Uterus (tissue), 4 donors: Measurements from ENCODE around the gene WNT6. TPM values are rescaled to one million over a fixed set of nuclear protein-coding genes. Genes with fewer than 3 reads are reported as not detected.

Experiments
- DNase-seq, 2 donors: peaks; one replicate each; pipeline ENCODE4 v3.0.0-alpha.2; 2019 to 2020
- H3K27ac ChIP-seq, 2 donors: fragments of 200-600 bp; sonication (generic); 1 replicate in 1 of 2; 2 replicates in 1 of 2; pipeline ENCODE4 v1.5.1; 2016 to 2018
- H3K27me3 ChIP-seq, 2 donors: fragments of 200-600 bp; sonication (generic); one replicate each; pipeline ENCODE4 v1.5.1; 2018 to 2019; ENCODE audit warnings: control low read depth in 1 of 2
- H3K36me3 ChIP-seq, 2 donors: fragments of 200-600 bp; sonication (generic); one replicate each; pipeline ENCODE4 v1.5.1; 2019; ENCODE audit warnings: control low read depth in 1 of 2
- H3K4me1 ChIP-seq, 2 donors: fragments of 200-600 bp; sonication (generic); one replicate each; pipeline ENCODE4 v1.5.1; 2018 to 2019; ENCODE audit warnings: control low read depth in 1 of 2
- H3K4me3 ChIP-seq, 2 donors: fragments of 200-600 bp; sonication (generic); 1 replicate in 1 of 2; 2 replicates in 1 of 2; pipeline ENCODE4 v1.5.1; 2018 to 2019; ENCODE audit warnings: mild to moderate bottlenecking in 1 of 2
- H3K9me3 ChIP-seq, 2 donors: fragments of 200-600 bp; sonication (generic); one replicate each; pipeline ENCODE4 v1.5.1; 2019; ENCODE audit warnings: control low read depth in 1 of 2
- POLR2A ChIP-seq, 2 donors: fragments of 450-650 bp; IDR thresholded peaks; one replicate each; pipeline ENCODE4 v1.6.1; 2016; ENCODE audit warnings: antibody characterized with exemption in 2 of 2, mild to moderate bottlenecking in 1 of 2, moderate library complexity in 1 of 2
- intact Hi-C: fragments of 100-400 bp; cut with DNase I; formaldehyde crosslinking; loops from one replicate; pipeline ENCODE4 v1.15.1; 2023; ENCODE audit warnings: low total_unique reads
- total RNA-seq, 4 donors: library from RNA; depleted of rRNA in 3 of 4; stranded (reverse); fragments of >200 nt in 3 of 4; gene quantifications; one replicate each; pipeline versions ENCODE4 v1.1.0 to v1.2.4, GENCODE V29; 2014 to 2023
- TF ChIP-seq, protein P1 (sequence below), 4 experiments: fragments of 200-600 bp in 2 of 4; fragments of 450-650 bp in 2 of 4; sonication (generic) in 2 of 4; IDR thresholded peaks; one replicate each; pipeline ENCODE4 v1.5.1; 2016 to 2019; ENCODE audit warnings: antibody characterized with exemption in 4 of 4, mild to moderate bottlenecking in 2 of 4, moderate library complexity in 1 of 4
- donor health status: DM: yes; HTN: yes; CAD: no.

Gene WNT6
- total RNA-seq, 4 donors from 2014 or later = 1.0 to 2.1 (median 1.9) TPM; not detected in 1

DNA sequence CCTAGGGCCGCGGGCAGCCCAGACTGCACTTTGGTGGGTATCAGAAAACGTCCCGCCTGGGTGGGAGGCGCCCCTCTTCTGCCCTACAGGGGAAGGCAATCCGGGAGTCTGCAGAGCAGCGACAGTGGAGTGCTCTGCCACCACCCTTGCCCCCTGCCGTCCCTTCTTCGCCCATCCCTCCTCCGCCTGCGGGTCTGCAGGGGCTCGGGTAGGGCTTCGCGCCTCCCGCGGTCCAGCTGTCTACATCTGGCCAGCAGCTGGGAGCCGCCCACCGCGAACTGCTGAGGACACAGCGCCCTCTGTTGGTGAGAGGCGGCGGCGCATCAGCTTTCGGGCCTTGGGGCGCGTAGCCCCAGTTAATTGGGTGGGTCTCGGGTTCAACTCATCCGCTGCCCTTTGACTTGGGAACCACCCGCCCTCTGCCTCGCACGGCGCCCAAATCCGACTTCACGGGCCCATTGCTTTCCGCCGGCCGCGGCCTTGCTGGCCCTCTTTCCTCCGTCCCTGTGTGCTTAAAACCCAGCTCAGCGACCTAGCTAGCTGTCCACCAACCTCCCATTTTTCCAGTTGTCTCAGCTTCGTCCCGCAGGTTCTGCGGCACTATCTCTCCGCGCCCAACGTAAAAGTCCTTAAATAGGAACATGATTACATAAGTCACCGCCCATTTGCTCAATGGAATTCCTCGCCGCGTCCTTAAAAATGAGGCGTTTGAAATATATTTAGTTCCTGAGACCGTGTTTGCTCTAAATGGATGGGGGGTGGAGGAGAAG, 38.7 kb downstream of the WNT6 start:
- no peaks in the 10 kb centered on the region for H3K36me3 ChIP-seq
- no peak overlapping the region for H3K4me3 ChIP-seq
- H3K27ac ChIP-seq = no peak overlapping the region
- intact Hi-C loops = no loop called here
- TF ChIP-seq POLR2A (IDR thresholded peaks at IDR 0.05) = no peak
- TF ChIP-seq, protein P1, sequence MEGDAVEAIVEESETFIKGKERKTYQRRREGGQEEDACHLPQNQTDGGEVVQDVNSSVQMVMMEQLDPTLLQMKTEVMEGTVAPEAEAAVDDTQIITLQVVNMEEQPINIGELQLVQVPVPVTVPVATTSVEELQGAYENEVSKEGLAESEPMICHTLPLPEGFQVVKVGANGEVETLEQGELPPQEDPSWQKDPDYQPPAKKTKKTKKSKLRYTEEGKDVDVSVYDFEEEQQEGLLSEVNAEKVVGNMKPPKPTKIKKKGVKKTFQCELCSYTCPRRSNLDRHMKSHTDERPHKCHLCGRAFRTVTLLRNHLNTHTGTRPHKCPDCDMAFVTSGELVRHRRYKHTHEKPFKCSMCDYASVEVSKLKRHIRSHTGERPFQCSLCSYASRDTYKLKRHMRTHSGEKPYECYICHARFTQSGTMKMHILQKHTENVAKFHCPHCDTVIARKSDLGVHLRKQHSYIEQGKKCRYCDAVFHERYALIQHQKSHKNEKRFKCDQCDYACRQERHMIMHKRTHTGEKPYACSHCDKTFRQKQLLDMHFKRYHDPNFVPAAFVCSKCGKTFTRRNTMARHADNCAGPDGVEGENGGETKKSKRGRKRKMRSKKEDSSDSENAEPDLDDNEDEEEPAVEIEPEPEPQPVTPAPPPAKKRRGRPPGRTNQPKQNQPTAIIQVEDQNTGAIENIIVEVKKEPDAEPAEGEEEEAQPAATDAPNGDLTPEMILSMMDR (IDR thresholded peaks at IDR 0.05) = peak; percentile 86 to 88 (median 86)
- H3K27me3 ChIP-seq = peaks cover 11 to 66% of the 10 kb centered on the region in 2 donors
- peak; percentile 35 to 72 for DNase-seq
- H3K9me3 ChIP-seq = no peaks in the 10 kb centered on the region
- H3K4me1 ChIP-seq = peaks cover 0 to 22% of the 10 kb centered on the region in 2 donors

DNA sequence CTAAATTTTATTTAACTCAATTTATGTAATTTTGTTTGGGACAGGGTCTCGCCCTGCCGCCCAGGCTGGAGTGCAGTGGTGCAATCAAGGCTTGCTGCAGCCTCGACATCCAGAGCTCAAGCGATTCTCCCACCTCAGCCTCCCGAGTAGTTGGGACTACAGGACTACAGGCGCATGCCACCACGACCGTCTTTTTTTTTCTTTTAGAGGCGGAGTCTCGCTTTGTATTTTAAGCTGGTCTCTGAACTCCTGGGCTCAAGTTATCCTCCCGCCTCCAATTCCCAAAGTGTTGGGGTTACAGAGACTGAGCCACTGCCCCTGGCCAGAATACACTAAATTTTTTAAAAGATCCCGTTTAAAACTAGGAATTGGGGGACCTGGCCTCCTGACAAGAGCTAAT, 39.5 kb downstream of the WNT6 start:
- no peak overlapping the region for H3K27ac ChIP-seq
- DNase-seq = no peak
- intact Hi-C loops = no loop called here
- H3K36me3 ChIP-seq = no peaks in the 10 kb centered on the region
- peaks cover 0 to 21% of the 10 kb centered on the region in 2 donors for H3K4me1 ChIP-seq
- TF ChIP-seq POLR2A (IDR thresholded peaks at IDR 0.05) = no peak
- TF ChIP-seq, protein P1 (IDR thresholded peaks at IDR 0.05) = no peak
- H3K27me3 ChIP-seq = peaks cover 11 to 66% of the 10 kb centered on the region in 2 donors
- H3K9me3 ChIP-seq = no peaks in the 10 kb centered on the region
- H3K4me3 ChIP-seq = no peak overlapping the region

DNA sequence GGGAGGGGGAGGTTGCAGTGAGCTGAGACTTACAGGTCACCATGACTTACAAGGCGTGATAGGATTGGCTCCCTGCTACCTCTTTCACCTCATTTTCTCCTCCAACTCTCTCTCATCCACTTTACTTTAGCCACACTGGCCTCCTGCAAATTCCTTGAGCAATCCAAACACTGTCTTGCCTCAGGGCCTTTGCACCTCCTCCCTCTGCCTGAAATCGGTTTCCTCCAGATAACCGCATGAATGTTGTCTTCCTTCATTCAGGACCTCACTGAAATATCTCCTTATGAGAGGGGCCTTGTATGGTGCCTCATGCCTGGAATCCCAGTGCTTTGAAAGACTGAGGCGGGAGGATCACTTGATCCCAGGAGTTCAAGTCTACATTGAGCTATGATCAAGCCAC, 42.8 kb downstream of the WNT6 start:
- no peaks in the 10 kb centered on the region for H3K9me3 ChIP-seq
- intact Hi-C loops = no loop called here
- H3K27me3 ChIP-seq = peaks cover 11 to 49% of the 10 kb centered on the region in 2 donors

DNA sequence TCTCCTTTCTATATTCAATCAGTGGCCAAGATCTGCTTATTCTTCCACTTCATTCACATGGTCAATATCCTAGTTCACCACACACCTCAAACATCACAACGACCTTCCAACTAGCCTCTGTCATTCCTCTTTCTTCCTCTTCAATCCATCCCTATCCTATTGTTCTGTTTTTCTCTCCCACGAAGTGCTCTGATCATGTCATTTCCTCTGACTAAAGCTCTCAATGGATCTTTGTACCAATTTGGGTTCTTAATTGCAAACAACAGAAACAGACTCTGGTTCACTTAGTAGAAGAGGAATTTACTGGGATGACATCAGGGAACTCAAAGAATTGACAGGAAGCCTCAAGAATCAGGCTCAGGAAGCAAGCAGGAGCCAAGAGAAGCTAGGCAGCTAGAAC, 44.6 kb downstream of the WNT6 start:
- H3K4me3 ChIP-seq = no peak overlapping the region
- DNase-seq = no peak
- H3K36me3 ChIP-seq = no peaks in the 10 kb centered on the region
- intact Hi-C loops = no loop called here
- H3K4me1 ChIP-seq = peaks cover 0 to under 1% of the 10 kb centered on the region in 2 donors
- H3K27ac ChIP-seq = no peak overlapping the region
- H3K27me3 ChIP-seq = peaks cover 3 to 32% of the 10 kb centered on the region in 2 donors
- TF ChIP-seq POLR2A (IDR thresholded peaks at IDR 0.05) = no peak
- TF ChIP-seq, protein P1 (IDR thresholded peaks at IDR 0.05) = no peak
- no peaks in the 10 kb centered on the region for H3K9me3 ChIP-seq

More for the DNA sequence above, 42.8 kb downstream of the WNT6 start:
- no peak for DNase-seq
- Histone ChIP-seq H3K4me1 (peaks cover 0 to 10% of the 10 kb centered on the region in 2 donors), H3K4me3 (no peak overlapping the region), H3K36me3 (no peaks in the 10 kb centered on the region), H3K27ac (no peak overlapping the region)
- no peak for TF ChIP-seq POLR2A (IDR thresholded peaks at IDR 0.05)

DNA sequence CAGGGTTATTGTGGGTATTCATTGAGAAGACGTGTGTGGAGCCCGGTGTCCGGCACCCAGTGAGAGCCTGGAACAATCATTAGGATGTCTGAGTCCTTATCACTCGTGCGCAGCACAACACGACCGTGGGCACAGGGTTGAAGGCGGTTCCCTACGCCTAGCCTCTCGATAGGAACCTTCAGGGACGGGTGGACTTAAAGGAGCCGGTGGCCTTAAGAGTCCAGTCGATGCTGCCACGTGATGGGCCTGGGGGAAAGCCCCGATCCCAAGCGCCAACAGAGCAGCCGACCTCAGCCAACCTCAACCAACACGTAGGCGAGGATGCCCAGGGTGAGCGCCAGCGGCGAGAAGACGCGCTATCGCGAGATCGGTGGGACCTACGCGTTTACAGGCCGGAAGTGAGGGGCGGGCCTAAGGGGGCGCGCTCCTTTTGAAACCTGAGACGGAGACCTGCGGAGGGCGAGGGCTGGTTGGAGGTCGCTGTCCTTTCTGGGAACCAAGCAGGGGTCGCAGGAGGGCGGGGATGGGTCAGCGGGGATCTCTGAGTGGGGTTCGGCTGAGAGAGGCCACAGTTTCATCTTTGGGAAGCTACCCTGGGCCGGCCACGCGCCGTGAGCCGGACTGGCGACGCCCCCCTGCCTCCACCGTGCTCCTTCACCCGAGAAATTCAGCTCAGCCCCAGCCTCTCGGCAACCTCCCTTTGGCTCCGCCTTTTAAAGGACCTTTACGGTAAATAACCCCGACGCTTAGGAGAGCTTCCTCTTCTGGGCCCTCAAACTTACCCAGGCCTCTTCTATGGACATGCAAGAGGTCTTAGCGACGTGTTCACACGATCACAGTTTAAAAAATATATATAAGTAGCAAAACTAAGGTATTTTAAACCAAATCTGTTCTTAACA, 49.4 kb downstream of the WNT6 start:
- TF ChIP-seq, protein P1 (IDR thresholded peaks at IDR 0.05) = no peak
- no peak for TF ChIP-seq POLR2A (IDR thresholded peaks at IDR 0.05)
- H3K27ac ChIP-seq = no peak overlapping the region
- H3K36me3 ChIP-seq = no peaks in the 10 kb centered on the region
- intact Hi-C loops = no loop called here
- DNase-seq = peak; percentile 85 to 87
- peaks cover 0 to 4% of the 10 kb centered on the region in 2 donors for H3K4me1 ChIP-seq
- H3K4me3 ChIP-seq = peak overlapping the region; percentile 34 to 40
- H3K9me3 ChIP-seq = no peaks in the 10 kb centered on the region
- no peaks in the 10 kb centered on the region for H3K27me3 ChIP-seq
